Suppressor macrophage treated with lipopolysaccharide for 4 hours (primary cell): ENCODE measurements around the gene RFLNA.

Experiments used
- DNase-seq: peaks from one replicate; pipeline ENCODE4 v3.0.0-alpha.2; 2020

The RFLNA gene, protein sequence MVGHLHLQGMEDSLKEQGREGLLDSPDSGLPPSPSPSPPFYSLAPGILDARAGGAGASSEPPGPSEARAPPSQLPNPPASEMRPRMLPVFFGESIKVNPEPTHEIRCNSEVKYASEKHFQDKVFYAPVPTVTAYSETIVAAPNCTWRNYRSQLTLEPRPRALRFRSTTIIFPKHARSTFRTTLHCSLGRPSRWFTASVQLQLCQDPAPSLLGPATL

DNA sequence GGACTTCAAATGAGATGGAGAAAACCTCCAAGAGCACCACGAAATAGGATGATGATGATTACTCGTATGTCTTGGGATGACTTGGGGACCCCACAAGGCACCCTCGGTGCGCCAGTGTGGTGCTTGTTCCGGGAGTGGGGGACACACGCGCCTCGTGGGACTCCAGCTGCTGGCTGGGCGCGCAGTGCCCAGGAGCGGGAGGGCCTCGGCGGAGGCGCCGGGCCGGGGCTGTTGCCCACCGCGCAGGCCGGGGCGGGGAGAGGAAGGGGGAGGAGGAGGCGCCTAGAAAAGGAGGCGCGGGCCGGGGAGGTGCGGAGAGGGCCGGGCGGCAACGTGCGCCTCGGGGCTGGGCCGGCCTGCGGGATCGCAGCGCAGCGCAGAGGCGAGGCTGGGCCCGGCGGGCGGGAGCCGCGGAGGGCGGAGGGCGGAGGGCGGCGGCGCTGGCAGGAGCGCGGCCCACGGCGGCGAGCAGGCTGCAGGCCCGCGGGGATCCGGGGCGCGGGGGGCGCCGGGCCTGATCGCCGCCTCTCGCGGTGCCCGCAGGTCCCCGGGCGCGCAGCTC is at the start of gene RFLNA:
Gene RFLNA, plus strand, starts transcription at position 314 of the 562 bp plus-strand sequence. CDS start 337 bp downstream, outside the sequence.
- DNase-seq: peak; percentile 8

DNA sequence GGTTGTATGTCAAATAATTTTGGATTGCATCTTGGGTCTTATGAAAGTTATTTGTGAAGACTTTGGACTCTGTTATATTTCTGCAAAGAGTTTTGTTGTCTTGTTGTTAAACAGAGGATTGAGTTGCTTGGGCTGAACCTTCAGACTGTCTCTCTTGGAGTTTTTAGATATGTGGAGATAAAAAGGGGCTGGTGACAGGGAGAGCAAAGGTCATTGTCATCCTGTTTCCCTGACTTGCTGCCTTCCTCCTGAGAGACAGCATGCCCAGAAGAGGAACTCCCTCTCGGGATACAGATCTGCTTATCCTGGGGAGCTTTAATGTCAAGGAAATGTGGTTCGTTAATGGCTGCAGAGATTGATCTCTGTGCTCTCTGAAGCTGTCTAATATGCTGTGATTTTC is 47.6 kb upstream of the RFLNA start:
- no peak for DNase-seq

DNA sequence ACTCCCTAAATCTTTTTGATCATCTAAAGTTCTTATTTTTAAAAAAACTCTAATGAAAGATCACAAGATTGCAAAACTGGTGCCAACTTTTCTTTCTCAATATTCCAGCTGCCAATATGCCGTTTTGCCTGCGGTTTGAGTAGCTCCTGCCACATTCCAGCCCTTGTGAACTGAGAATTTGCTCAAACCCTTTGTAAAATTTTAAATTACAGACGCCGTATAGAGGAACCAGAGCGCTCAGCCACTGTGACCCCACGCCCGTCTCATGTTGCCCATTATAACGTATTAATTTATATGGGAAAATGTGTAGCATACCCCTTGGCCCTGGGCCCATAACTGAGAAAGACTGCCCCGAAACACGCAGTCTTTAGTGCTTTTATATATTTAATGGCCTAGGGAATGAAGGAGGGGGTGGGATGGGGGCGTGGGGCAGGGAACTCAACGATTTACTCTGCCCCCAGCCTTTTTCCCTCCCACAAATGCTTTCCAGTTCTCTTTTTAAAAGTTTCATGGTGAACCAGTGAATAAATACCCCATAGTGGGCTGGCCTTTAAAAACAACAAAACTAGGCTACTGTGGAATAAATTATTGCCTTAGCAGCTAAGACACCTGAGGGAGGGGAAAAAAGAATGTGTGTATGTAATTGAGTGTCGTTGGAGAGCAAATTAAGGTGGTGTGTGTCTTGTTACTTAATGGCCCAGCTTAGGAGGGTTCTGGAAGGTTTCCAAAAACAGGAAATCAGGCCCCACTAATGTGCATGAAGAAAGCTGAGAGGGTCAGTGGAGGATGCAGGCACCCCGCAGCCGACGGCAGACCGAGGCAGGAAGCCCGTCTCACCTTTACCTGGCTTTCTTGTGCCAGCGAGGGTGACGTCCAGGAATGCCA is 45.7 kb upstream of the RFLNA start:
- no peak for DNase-seq

DNA sequence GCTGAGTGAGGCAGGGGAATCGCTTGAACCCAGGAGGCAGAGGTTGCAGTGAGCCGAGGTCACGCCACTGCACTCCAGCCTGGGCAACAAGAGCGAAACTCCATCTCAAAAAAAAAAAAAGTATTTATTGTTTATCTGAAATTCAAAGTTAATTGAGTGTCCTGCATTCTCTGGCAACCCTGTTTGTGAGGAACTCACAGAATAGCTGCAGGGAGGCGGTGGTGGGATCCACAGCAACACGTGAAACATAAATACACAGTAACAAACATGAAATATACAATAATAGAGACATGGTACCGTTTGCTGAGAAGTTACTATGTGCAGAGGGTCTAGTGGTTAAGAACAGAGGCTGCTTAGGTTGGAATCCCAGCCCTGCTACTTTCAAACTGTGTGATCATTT is 43.7 kb upstream of the RFLNA start:
- DNase-seq: no peak

DNA sequence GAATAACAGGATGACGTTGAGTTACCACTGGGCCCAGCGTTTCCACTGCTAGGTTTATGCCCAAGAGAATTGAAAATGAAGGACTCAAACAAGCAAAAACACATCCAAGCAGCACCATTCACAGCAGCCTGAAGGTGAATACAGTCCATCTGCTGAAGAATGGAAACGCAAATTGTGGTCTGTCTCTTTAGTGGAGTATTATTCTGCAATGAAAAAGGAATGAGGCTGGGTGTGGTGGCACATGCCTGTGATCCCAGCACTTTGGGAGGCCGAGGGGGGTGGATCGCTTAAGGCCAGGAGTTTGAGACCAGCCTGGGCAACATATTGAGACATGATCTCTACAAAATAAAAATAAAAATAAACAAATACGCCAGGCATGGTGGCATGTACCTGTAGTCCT is 41.9 kb upstream of the RFLNA start:
- DNase-seq: no peak

DNA sequence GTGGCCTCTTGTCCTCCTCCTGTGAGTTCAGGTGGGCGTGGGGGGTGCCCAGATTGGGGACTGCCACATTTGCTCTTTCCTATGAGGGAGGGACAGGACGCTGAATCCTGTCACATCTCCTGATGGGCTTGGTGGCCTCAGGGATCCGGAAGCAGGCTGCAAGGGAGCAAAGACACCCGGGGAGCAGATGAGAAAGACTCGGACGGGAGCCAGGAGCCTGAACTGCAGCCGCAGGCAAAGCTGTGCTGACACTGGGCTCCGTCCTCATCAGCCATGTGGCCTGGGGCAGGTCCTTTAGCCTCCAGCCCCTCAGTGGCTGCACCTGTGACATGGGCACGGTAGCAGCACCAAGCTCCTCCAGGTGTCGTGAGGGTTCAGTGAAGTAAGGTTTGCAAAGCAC is 40.8 kb upstream of the RFLNA start:
- DNase-seq: no peak

DNA sequence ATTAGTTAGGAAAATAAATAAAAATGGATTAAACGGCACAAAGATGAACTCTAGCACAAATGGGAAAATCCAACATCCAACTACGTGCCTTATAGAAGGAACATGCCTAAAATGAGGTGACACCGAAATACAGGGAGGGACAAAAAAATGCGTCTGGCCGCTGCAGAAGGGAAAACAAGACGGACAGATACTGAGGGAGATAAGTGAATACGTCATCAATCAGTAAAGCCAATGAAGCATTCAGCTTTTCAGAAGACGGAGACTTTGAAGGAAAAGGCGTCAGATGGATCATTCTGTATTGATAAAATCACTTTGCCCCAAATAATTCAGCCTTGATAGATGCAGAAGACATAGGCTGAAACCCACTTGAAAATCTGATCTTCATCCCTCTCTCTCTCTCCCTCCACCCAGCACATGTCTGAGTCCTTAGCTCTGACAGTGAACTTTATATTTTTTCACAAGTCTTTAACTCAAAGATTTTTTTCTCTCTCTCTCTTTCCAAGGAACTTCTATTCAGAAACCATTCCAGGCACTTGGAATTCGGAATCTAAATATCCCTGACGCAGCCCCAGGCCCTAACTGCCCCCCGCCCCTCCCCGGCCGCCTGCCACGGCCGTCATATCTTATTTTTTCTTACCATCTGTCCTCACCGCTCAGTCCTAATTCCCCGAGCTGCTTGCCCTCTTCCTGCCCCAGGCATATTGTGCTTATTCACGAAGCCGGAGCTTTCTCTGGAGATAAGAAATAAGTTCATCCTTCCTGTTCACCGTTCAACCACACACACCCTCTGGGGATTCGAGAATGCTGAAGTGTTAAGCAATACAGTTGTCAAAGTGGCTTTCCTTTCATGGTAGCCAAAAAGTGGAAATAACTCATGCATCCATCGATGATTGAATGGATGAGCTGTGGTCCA is 35.5 kb upstream of the RFLNA start:
- no peak for DNase-seq

DNA sequence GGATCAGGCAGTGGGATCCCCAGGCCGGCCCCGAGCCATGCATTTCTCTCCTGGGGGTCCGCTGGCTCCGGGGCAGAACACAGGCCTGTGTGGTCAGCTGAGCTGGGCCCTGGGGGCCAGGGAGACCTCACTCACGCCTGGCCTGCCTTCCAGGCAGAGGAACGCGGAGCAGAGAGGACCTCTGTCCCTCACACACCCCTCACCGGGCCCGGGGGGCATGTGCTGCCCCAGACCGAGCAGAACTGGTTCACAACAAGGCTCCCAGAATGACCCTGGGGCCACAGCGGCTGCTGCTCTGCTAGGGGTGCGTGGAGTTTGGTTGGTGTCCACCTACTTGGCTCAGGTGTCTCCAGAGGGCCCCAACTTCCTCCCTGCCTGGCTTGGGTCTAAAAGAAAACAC is 33.0 kb upstream of the RFLNA start:
- no peak for DNase-seq

DNA sequence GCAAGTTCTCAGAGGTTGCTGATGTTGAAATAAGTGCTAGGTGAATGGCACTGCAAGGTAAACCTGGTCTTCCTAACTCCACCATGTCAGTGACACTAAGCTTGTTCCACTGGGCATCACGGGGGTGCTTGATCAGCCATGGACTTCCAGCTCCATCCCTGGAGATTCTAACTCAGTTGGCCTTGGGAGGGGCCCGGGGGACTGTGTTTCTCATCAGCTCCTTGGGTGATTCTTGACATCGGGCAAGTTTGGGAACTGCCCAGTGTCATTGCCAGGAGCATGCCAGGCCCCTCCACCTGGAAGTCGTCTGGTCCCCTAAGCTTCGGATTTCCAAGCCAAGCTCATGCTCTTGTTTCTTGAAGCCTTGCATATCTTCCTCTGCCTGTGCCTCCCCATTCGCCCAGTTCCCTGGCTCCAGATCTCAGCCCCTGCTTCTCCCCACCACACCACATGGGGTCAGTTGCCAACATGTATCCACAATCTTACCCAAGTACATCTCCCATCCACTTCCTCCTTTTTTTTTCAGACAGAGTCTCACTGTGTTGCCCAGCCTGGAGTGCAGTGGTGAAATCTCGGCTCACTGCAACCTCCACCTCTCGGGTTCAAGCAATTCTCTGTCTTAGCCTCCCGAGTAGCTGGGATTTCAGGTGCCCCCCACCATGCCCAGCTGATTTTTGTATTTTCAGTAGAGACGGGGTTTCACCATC is 30.7 kb upstream of the RFLNA start:
- DNase-seq: no peak

DNA sequence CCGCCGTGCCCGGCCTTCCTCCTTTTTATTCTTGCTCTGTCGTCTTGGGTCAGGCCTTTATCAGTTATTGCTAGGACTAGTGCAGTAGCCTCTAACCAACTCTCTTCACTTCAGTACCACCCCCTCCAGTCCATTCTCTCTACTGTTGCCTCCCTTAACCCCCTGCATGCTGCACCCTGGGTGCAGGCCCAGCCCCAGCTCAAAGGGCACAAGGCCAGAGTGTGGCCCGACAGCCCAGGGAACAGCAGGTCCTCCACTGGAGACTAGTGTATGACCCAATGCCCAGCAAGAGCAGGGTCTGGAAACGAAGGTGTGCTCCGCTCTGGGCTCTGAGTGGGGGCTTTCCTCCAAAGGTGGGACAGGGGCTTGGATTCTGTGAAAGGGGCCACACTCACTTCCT is 30.0 kb upstream of the RFLNA start:
- no peak for DNase-seq

DNA sequence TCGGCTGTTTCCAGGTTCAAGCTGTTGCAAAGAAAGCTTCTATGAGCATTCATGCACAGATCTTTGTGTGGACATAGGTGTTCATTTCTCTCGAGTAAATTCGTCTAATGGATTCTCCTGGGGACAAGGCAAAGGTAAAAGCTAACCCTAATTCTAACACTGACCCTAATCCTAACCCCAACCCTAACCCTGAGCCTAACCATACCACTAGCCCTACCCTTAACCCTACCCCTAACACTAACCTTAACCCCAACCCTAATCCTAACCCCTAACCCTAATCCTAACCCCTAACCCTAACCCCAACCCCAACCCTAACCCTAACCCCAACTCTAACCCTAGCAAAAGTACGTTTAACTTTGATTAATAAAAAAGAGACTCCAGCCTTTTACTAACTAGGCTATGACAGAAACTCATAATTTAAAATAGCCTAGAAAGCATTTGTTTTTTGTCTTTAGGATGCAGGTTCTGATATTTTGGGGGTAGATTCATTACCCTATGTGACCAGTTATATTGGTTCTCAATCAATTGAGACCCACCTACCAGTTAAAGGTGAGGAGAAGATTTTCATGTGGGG is 27.6 kb upstream of the RFLNA start:
- DNase-seq: no peak

DNA sequence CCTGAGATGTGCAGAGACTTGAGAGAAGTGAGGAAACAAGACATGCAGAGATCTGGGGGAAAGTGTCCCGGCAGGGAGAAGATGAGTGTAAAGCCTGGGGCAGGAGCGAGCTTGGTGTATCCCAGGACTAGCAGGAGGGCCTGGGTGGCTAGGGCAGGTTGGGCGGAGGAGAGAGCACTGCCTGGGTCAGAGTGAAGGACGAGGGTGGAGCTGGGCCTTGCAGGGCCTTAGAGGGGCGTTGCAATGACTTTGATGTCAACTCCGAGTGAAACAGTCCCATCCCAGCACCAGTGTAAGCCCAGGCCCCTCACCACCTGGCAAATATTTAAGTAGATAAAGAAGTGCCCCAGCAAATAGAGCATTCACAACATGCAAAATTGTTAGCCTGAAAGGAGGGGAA is 24.2 kb upstream of the RFLNA start:
- no peak for DNase-seq

DNA sequence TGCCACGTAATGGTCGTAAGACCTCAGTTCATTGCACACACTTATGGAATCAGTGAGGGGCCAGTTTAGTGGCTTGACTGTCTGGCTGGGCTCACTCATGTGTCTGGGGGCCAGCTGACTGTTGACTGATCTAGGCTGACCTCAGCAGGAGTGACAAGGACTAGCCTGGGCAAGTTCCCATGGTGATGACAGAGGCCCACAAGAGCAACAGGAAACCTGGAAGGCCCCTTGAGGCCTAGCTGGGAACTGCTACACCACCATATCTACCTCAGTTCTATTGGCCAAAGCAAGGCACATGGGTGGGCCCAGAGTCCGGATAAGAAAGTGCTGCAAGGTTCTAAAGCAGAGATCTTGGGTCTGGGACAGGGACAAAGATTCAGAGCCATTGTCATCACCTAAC is 21.3 kb upstream of the RFLNA start:
- peak; percentile 79 for DNase-seq

DNA sequence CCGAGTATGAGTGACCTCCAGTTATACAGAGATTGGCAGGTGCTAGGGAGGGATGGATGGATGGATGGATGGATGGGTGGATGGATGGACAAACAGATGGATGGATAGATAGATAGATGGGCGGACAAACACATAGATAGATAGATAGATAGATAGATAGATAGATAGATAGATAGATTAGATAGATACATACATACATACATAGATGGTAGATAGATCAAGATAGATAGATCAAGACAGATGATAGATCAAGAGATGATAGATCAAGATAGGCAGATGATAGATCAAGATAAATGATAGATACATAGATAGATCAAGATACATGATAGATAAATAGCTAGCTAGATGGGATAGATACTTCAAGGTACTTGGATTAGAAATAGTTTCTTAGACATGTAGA is 18.6 kb upstream of the RFLNA start:
- DNase-seq: no peak

DNA sequence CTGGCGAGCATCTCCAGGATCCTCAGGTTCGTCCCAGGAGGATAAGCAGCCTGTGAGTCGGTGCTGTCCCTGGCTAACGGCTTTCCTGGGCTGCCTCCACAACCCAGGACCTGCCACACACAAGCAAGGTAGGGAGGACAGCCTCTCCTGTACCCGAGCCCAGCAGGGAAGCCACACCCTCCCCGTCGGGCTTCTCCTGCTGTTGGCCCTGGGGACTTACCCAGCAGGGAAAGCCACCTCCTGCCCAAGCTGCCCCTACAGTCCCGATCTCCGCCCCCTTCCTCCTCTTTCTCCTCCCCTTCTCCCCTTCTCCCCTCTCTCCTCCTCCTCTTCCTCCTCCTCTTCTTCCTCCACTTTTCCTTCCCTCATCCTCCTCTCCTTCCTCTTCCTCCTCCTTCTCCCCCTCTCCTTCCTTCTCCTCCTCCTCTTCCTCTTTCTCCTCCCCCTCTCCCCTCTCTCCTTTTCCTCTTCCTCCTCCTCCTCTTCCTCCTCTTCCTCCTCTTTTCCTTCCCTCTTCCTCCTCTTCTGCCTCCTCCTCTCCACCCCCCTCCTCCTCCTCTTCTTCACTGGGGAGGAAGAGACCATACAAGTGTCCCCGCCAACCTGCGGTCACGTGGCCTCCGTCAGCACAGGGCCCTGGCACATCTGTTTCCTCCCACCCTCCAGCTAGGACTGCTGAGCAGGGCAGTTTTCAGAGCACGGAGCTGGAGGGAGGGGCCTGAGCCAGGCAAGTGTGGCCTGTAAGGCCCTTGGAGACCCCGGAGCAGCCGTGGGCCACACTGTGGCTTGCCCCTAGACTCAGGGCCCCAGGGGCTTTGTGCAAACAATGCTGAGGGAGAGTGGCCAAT is 17.3 kb upstream of the RFLNA start:
- DNase-seq: no peak

DNA sequence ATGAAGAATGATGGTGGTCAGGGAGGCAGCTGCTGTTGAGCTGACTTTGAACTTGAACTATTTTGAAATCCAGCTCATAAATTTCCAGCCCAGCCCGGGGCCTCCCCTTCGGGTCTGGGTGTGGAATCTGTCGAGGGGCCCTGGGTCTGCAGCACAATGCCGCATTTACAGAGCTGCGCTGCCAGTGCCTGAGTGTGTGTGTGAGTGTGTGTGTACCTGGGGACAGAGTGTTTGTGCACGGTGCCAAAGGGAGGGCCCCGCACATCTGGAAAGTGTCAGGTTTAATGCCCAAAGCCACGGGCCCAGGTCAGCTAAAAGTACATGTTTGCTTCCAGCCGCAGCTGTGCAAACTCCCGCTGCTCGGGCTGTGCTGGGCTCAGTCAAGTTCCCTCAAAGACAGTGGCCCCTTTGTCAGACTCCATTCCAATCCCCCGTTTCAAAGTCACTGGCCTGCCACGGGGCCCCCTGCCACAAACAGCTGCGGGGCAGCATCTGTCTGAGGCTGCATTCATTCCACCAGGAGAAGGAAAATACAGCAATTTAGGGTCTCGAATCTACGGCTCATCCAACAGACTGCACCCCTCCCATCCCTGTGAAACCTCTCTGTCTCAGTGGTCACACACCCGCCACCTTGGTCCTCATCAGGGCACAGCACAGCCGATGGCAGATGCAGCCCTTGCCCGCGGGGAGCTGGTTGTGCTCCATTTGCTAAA is 16.3 kb upstream of the RFLNA start:
- DNase-seq: no peak

DNA sequence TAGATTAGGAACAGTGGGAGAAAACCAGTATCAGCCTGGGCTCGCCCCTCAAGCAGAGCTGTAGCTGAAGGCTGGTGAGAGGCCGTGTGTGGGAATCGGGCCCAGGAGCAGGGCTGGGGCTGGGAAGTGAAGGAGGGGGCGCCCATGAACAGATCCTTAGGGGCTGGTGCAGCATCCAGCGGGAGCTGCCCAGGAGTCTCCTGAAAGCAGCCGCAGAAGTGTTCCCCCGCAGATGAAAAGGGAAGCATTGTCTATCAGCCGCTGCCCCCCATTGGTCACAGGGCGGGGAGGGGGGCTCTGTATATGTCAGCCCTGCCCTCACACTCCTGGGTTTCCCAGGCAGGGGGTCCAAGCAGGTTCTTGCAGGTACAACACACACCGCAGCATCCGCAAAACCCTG is 15.6 kb upstream of the RFLNA start:
- no peak for DNase-seq

DNA sequence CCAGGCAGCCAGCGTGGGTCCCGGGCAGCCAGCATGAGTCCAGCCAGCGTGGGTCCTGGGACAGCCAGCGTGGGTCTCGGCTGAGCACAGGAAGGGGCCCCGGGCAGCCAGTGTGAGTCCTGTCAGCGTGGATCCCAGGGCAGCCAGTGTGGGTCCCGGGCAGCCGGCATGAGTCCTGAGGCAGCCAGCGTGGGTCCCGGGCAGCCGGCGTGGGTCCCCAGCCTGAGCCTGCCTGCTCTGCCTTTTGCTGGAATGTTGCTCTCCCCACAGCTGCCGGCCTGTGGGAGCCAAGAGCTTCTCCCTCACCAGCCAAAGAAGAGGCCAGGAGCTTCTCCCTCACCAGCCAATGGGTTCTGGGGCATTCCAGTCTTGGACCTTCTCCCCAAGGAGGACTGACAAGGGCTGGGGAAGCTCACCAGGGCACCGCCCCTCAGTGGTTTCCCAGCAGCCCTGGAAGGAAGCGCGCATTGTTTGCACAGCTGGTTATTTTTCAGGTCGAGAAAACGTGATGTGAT is 15.0 kb upstream of the RFLNA start:
- no peak for DNase-seq

DNA sequence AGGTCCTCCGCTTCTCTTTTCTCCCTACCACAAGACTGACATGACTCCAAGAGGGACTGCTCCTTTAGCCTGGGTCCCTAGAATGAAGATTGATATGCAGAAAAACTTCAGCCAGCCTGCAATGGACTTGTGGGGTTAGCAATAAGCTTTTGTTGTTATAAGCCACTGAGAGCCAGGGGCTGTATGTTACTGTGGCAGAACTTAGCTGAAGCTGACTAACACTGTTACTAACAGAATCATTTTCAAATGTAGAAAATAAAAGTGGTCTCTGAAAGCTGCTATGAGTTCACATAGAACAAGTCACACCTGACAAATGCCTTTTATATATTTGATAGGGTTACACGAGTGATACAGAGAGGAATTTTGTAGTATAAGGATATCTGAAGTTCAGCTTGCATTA is 13.6 kb upstream of the RFLNA start:
- no peak for DNase-seq

DNA sequence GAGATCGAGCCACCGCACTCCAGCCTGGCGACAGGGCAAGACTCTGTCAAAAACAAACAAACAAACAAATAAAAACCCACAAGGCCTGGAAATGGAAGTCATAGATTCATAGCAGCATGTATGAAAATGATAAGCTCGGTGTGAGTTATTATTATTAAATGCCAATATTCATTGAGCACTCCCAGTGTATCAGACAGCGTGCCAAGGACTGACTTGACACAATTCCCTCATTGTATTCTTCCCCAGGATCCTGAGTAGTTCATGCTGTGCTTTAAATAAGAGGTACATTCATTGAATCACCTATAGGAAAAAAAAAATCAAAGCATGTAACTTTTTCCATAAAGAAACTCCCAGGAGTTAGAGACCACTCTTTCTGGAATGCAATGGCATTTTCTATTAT is 12.6 kb upstream of the RFLNA start:
- no peak for DNase-seq
